ENCODE measurements around the gene TMPRSS9.

GRCh38 chr19:2438178-2438577 is 78.1 kb downstream of the TMPRSS9 start:
- TF ChIP-seq POLR2AphosphoS5 (IDR thresholded peaks at IDR 0.05) (no peak), CTCF (IDR thresholded peaks at IDR 0.05) (no peak)
